GM23338 (cell line): ENCODE data around the gene WASF2. TPM values are rescaled to one million over a fixed set of nuclear protein-coding genes. Genes with fewer than 3 reads are reported as not detected.

ENCODE experiments used
- ATAC-seq: fragments of 200-7000 bp; cut with Tn5 transposase; 3 replicates; pipeline ENCODE4 v1.9.1; 2020
- DNase-seq: peaks from one replicate; pipeline ENCODE4 v3.0.0-alpha.2; 2015; ENCODE audit warnings: low spot score
- H2AFZ ChIP-seq: fragments of 200-600 bp; sonication (generic); 2 replicates; pipeline ENCODE4 v1.8.0; 2016; ENCODE audit warnings: antibody characterized with exemption, mild to moderate bottlenecking, moderate library complexity
- H3F3A ChIP-seq: fragments of 200-600 bp; sonication (generic); replicated peaks from 2 replicates; pipeline ENCODE4 v1.8.0; 2017; ENCODE audit warnings: antibody characterized with exemption, mixed run types, low read depth
- H3K27ac ChIP-seq: fragments of 200-600 bp; sonication (generic); 2 replicates; pipeline ENCODE4 v1.6.1; 2016; ENCODE audit warnings: low read depth
- H3K27me3 ChIP-seq: fragments of 200-600 bp; sonication (generic); 2 replicates; pipeline ENCODE4 v1.8.0; 2016; ENCODE audit warnings: mild to moderate bottlenecking, mixed run types, moderate library complexity; ENCODE audit not compliant: insufficient read depth
- H3K36me3 ChIP-seq: fragments of 200-600 bp; sonication (generic); 2 replicates; pipeline ENCODE4 v1.8.0; 2016; ENCODE audit warnings: mild to moderate bottlenecking; ENCODE audit not compliant: insufficient read depth
- H3K4me1 ChIP-seq: fragments of 200-600 bp; sonication (generic); 2 replicates; pipeline ENCODE4 v1.8.0; 2016; ENCODE audit warnings: mild to moderate bottlenecking, moderate library complexity; ENCODE audit not compliant: insufficient read depth
- H3K4me2 ChIP-seq: fragments of 200-600 bp; sonication (generic); 2 replicates; pipeline ENCODE4 v1.7.1; 2017; ENCODE audit warnings: mixed run types
- H3K4me3 ChIP-seq: fragments of 200-600 bp; sonication (generic); 2 replicates; pipeline ENCODE4 v1.6.1; 2016; ENCODE audit warnings: mixed run types
- H3K79me2 ChIP-seq: fragments of 200-600 bp; sonication (generic); replicated peaks from 2 replicates; pipeline ENCODE4 v1.8.0; 2017; ENCODE audit warnings: mild to moderate bottlenecking; ENCODE audit not compliant: insufficient read depth
- H3K9me2 ChIP-seq: fragments of 200-600 bp; sonication (generic); 2 replicates; pipeline ENCODE4 v1.8.0; 2017; ENCODE audit not compliant: insufficient read depth
- H4K20me1 ChIP-seq: fragments of 200-600 bp; sonication (generic); replicated peaks from 2 replicates; pipeline ENCODE4 v1.8.0; 2017; ENCODE audit warnings: mild to moderate bottlenecking; ENCODE audit not compliant: insufficient read depth
- H3K27ac Mint-ChIP-seq: 2 replicates; pipeline ENCODE4 v1.8.0; 2020; ENCODE audit warnings: inconsistent platforms, mild to moderate bottlenecking, moderate library complexity, mixed read lengths
- H3K27me3 Mint-ChIP-seq: 3 replicates; pipeline ENCODE4 v1.8.0; 2022; ENCODE audit warnings: low read depth, mild to moderate bottlenecking, moderate library complexity, mixed read lengths, inconsistent platforms; ENCODE audit not compliant: insufficient read depth, poor library complexity
- H3K36me3 Mint-ChIP-seq: 3 replicates; pipeline ENCODE4 v1.8.0; 2021; ENCODE audit warnings: low read depth, mild to moderate bottlenecking, inconsistent platforms, moderate library complexity, mixed read lengths
- H3K4me1 Mint-ChIP-seq: 3 replicates; pipeline ENCODE4 v1.8.0; 2020; ENCODE audit warnings: mild to moderate bottlenecking, inconsistent platforms, mixed read lengths
- H3K4me3 Mint-ChIP-seq: 3 replicates; pipeline ENCODE4 v1.8.0; 2021; ENCODE audit warnings: moderate library complexity, mild to moderate bottlenecking, inconsistent platforms, mixed read lengths
- H3K9me3 Mint-ChIP-seq: 3 replicates; pipeline ENCODE4 v1.8.0; 2020; ENCODE audit warnings: moderate library complexity, mild to moderate bottlenecking, inconsistent platforms, mixed read lengths
- EZH2 ChIP-seq: fragments of 200-600 bp; sonication (generic); IDR thresholded peaks from one replicate; pipeline ENCODE4 v1.8.0; 2017; ENCODE audit warnings: antibody characterized with exemption, mild to moderate bottlenecking, low read depth; ENCODE audit not compliant: unreplicated experiment
- EZH2phosphoT487 ChIP-seq: fragments of 200-600 bp; sonication (generic); IDR thresholded peaks from one replicate; pipeline ENCODE4 v1.8.1; 2018; ENCODE audit warnings: antibody characterized with exemption; ENCODE audit not compliant: unreplicated experiment
- JUNB ChIP-seq: IDR thresholded peaks from one replicate; pipeline ENCODE4 v1.6.1; 2016; ENCODE audit warnings: antibody characterized with exemption; ENCODE audit not compliant: unreplicated experiment
- NANOG ChIP-seq: IDR thresholded peaks from 2 replicates; pipeline ENCODE4 v1.6.1; 2016; ENCODE audit warnings: antibody characterized with exemption, borderline replicate concordance
- POLR2AphosphoS5 ChIP-seq: IDR thresholded peaks from 2 replicates; pipeline ENCODE4 v1.6.1; 2016; ENCODE audit warnings: antibody characterized with exemption, low read depth
- REST ChIP-seq: IDR thresholded peaks from one replicate; pipeline ENCODE4 v1.6.1; 2018; ENCODE audit warnings: antibody characterized with exemption; ENCODE audit not compliant: unreplicated experiment
- STAT1 ChIP-seq: IDR thresholded peaks from one replicate; pipeline ENCODE4 v1.6.1; 2016; ENCODE audit warnings: antibody characterized with exemption; ENCODE audit not compliant: unreplicated experiment
- ZNF114 ChIP-seq: fragments of 250-450 bp; sonication (Bioruptor Pico); IDR thresholded peaks from 2 replicates; pipeline ENCODE4 v1.5.0; 2020; ENCODE audit warnings: mild to moderate bottlenecking, moderate library complexity
- ZNF331 ChIP-seq: fragments of 250-450 bp; sonication (Bioruptor Pico); IDR thresholded peaks from 2 replicates; pipeline ENCODE4 v1.5.0; 2020; ENCODE audit warnings: low read depth, mild to moderate bottlenecking, moderate library complexity
- polyA plus RNA-seq: library from polyadenylated mRNA; unstranded; fragments of >200 nt; fragmentation: Nextera tagmentation; extraction: Ambion mirVana; gene quantifications from 2 replicates; pipeline ENCODE4 v1.2.1, GENCODE V29; 2016
- total RNA-seq: library from RNA; depleted of rRNA; stranded (reverse); fragments of >200 nt; shearing (Covaris generic); gene quantifications from 2 replicates; pipeline ENCODE4 v1.2.3, GENCODE V29; 2014
- TF ChIP-seq, protein P1 (sequence below), 2 experiments: fragments of 200-600 bp in 1 of 2; sonication (generic) in 1 of 2; conservative IDR thresholded peaks; 2 replicates each; pipeline versions ENCODE4 v1.5.1 to v1.6.1; 2016 to 2017; ENCODE audit warnings: antibody characterized with exemption in 2 of 2, low read depth in 2 of 2, mild to moderate bottlenecking in 2 of 2, moderate library complexity in 1 of 2
- TF ChIP-seq, protein P2 (sequence below): fragments of 250-450 bp; sonication (Bioruptor Pico); IDR thresholded peaks from 2 replicates; pipeline ENCODE4 v1.5.0; 2020; ENCODE audit warnings: mild to moderate bottlenecking, moderate library complexity

The WASF2 gene
- total and polyA plus RNA-seq, 2 experiments from 2014 or later: 40.9 to 95.6 TPM

GRCh38 chr1:27403065-27403726, 86.8 kb downstream of the WASF2 start:
- peak; percentile 8 for ATAC-seq
- H3K4me2 ChIP-seq: peak overlapping the region; percentile 61
- no peaks in the 10 kb centered on the region for H3K27me3 ChIP-seq
- H3K4me3 ChIP-seq: no peak overlapping the region
- peaks cover 20% of the 10 kb centered on the region for H3F3A ChIP-seq
- H3K9me2 ChIP-seq: no peaks in the 10 kb centered on the region
- peak; percentile 83 for DNase-seq
- no peak overlapping the region for H2AFZ ChIP-seq
- H3K4me1 ChIP-seq: peaks cover 44% of the 10 kb centered on the region
- no peaks in the 10 kb centered on the region for H3K79me2 ChIP-seq
- Mint-ChIP-seq H3K4me1 (peaks cover 72% of the 10 kb centered on the region), H3K27ac (peak overlapping the region; percentile 95), H3K36me3 (peaks cover 16% of the 10 kb centered on the region), H3K9me3 (no peaks in the 10 kb centered on the region), H3K27me3 (peaks cover 20% of the 10 kb centered on the region), H3K4me3 (no peak overlapping the region; the same call in 2 of the 3 replicates)
- H3K27ac ChIP-seq: peak overlapping the region; percentile 88
- TF ChIP-seq REST (no peak), ZNF331 (CRISPR knock-in tag) (no peak), STAT1 (no peak), POLR2AphosphoS5 (no peak), EZH2 (no peak), ZNF114 (CRISPR knock-in tag) (no peak), JUNB (no peak)
- TF ChIP-seq, protein P1, sequence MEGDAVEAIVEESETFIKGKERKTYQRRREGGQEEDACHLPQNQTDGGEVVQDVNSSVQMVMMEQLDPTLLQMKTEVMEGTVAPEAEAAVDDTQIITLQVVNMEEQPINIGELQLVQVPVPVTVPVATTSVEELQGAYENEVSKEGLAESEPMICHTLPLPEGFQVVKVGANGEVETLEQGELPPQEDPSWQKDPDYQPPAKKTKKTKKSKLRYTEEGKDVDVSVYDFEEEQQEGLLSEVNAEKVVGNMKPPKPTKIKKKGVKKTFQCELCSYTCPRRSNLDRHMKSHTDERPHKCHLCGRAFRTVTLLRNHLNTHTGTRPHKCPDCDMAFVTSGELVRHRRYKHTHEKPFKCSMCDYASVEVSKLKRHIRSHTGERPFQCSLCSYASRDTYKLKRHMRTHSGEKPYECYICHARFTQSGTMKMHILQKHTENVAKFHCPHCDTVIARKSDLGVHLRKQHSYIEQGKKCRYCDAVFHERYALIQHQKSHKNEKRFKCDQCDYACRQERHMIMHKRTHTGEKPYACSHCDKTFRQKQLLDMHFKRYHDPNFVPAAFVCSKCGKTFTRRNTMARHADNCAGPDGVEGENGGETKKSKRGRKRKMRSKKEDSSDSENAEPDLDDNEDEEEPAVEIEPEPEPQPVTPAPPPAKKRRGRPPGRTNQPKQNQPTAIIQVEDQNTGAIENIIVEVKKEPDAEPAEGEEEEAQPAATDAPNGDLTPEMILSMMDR (conservative IDR thresholded peaks at IDR 0.05; ENCODE audit: low read depth in 2 of 2): peak; percentile 32 to 52
- no peaks in the 10 kb centered on the region for H3K36me3 ChIP-seq
- H4K20me1 ChIP-seq: no peaks in the 10 kb centered on the region

GRCh38 chr1:27402349-27402754, 87.6 kb downstream of the WASF2 start:
- H3K9me3 Mint-ChIP-seq: no peaks in the 10 kb centered on the region
- Histone ChIP-seq H3K36me3 (no peaks in the 10 kb centered on the region), H2AFZ (no peak overlapping the region), H3K9me2 (no peaks in the 10 kb centered on the region), H3K4me1 (peaks cover 50% of the 10 kb centered on the region), H3K27ac (peak overlapping the region; percentile 88), H3K79me2 (no peaks in the 10 kb centered on the region), H3K4me3 (no peak overlapping the region), H3F3A (peaks cover 20% of the 10 kb centered on the region), H3K27me3 (no peaks in the 10 kb centered on the region), H4K20me1 (no peaks in the 10 kb centered on the region), H3K4me2 (peak overlapping the region; percentile 22; the same call in 1 of the 2 replicates)
- peak overlapping the region; percentile 95 for H3K27ac Mint-ChIP-seq
- H3K27me3 Mint-ChIP-seq: peaks cover 20% of the 10 kb centered on the region
- ATAC-seq (peak; percentile 14), DNase-seq (peak; percentile 75)
- peaks cover 9% of the 10 kb centered on the region for H3K36me3 Mint-ChIP-seq
- H3K4me3 Mint-ChIP-seq: no peak overlapping the region
- peaks cover 78% of the 10 kb centered on the region for H3K4me1 Mint-ChIP-seq
- no peak for TF ChIP-seq EZH2phosphoT487
- TF ChIP-seq, protein P2, sequence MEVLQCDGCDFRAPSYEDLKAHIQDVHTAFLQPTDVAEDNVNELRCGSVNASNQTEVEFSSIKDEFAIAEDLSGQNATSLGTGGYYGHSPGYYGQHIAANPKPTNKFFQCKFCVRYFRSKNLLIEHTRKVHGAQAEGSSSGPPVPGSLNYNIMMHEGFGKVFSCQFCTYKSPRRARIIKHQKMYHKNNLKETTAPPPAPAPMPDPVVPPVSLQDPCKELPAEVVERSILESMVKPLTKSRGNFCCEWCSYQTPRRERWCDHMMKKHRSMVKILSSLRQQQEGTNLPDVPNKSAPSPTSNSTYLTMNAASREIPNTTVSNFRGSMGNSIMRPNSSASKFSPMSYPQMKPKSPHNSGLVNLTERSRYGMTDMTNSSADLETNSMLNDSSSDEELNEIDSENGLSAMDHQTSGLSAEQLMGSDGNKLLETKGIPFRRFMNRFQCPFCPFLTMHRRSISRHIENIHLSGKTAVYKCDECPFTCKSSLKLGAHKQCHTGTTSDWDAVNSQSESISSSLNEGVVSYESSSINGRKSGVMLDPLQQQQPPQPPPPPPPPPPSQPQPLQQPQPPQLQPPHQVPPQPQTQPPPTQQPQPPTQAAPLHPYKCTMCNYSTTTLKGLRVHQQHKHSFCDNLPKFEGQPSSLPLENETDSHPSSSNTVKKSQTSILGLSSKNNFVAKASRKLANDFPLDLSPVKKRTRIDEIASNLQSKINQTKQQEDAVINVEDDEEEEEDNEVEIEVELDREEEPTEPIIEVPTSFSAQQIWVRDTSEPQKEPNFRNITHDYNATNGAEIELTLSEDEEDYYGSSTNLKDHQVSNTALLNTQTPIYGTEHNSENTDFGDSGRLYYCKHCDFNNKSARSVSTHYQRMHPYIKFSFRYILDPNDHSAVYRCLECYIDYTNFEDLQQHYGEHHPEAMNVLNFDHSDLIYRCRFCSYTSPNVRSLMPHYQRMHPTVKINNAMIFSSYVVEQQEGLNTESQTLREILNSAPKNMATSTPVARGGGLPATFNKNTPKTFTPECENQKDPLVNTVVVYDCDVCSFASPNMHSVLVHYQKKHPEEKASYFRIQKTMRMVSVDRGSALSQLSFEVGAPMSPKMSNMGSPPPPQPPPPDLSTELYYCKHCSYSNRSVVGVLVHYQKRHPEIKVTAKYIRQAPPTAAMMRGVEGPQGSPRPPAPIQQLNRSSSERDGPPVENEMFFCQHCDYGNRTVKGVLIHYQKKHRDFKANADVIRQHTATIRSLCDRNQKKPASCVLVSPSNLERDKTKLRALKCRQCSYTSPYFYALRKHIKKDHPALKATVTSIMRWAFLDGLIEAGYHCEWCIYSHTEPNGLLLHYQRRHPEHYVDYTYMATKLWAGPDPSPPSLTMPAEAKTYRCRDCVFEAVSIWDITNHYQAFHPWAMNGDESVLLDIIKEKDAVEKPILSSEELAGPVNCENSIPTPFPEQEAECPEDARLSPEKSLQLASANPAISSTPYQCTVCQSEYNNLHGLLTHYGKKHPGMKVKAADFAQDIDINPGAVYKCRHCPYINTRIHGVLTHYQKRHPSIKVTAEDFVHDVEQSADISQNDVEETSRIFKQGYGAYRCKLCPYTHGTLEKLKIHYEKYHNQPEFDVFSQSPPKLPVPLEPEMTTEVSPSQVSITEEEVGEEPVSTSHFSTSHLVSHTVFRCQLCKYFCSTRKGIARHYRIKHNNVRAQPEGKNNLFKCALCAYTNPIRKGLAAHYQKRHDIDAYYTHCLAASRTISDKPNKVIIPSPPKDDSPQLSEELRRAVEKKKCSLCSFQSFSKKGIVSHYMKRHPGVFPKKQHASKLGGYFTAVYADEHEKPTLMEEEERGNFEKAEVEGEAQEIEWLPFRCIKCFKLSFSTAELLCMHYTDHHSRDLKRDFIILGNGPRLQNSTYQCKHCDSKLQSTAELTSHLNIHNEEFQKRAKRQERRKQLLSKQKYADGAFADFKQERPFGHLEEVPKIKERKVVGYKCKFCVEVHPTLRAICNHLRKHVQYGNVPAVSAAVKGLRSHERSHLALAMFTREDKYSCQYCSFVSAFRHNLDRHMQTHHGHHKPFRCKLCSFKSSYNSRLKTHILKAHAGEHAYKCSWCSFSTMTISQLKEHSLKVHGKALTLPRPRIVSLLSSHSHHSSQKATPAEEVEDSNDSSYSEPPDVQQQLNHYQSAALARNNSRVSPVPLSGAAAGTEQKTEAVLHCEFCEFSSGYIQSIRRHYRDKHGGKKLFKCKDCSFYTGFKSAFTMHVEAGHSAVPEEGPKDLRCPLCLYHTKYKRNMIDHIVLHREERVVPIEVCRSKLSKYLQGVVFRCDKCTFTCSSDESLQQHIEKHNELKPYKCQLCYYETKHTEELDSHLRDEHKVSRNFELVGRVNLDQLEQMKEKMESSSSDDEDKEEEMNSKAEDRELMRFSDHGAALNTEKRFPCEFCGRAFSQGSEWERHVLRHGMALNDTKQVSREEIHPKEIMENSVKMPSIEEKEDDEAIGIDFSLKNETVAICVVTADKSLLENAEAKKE (CRISPR knock-in tag): no peak
- TF ChIP-seq NANOG: no peak
